ENCODE results near the gene ZNF609. TPM values are rescaled to one million over a fixed set of nuclear protein-coding genes. Genes with fewer than 3 reads are reported as not detected.

The ZNF609 gene
- total RNA-seq, 4 donors from 2014 or later: 38.7 to 50.6 (median 43.9) TPM

GRCh38 chr15:64560501-64560900 is 100.1 kb downstream of the ZNF609 start:
- H3K27me3 ChIP-seq: no peaks in the 10 kb centered on the region
- H3K27ac ChIP-seq: no peak overlapping the region
- no peak overlapping the region for H3K4me3 ChIP-seq
- H3K4me1 ChIP-seq: peaks cover 0 to 32% (median 0%) of the 10 kb centered on the region in 3 donors
- ATAC-seq: no peak
- 81 to 97% methylated on average over 1 to 3 of the region's 3 CpGs for WGBS, 2 donors (ENCODE audit: low coverage in 1 of 2)
- H3K9me3 ChIP-seq: no peaks in the 10 kb centered on the region
- H3K36me3 ChIP-seq: no peaks in the 10 kb centered on the region
- no peak for TF ChIP-seq EP300 (IDR thresholded peaks at IDR 0.05)
- no peak for TF ChIP-seq POLR2AphosphoS5 (IDR thresholded peaks at IDR 0.05)
- no peak for TF ChIP-seq POLR2A (IDR thresholded peaks at IDR 0.05)
- TF ChIP-seq CTCF (IDR thresholded peaks at IDR 0.05): no peak

GRCh38 chr15:64560998-64561397 is 100.6 kb downstream of the ZNF609 start:
- 52 to 81% methylated on average over 2 of the region's 2 CpGs for WGBS, 2 donors (ENCODE audit: low coverage in 1 of 2)
- H3K27me3 ChIP-seq: no peaks in the 10 kb centered on the region
- no peak overlapping the region for H3K27ac ChIP-seq
- no peak overlapping the region for H3K4me3 ChIP-seq
- ATAC-seq: no peak
- peaks cover 0 to 32% (median 0%) of the 10 kb centered on the region in 3 donors for H3K4me1 ChIP-seq
- TF ChIP-seq POLR2A (IDR thresholded peaks at IDR 0.05) (no peak), POLR2AphosphoS5 (IDR thresholded peaks at IDR 0.05) (no peak), CTCF (IDR thresholded peaks at IDR 0.05) (no peak), EP300 (IDR thresholded peaks at IDR 0.05) (no peak)
- no peaks in the 10 kb centered on the region for H3K36me3 ChIP-seq
- no peaks in the 10 kb centered on the region for H3K9me3 ChIP-seq

DNA sequence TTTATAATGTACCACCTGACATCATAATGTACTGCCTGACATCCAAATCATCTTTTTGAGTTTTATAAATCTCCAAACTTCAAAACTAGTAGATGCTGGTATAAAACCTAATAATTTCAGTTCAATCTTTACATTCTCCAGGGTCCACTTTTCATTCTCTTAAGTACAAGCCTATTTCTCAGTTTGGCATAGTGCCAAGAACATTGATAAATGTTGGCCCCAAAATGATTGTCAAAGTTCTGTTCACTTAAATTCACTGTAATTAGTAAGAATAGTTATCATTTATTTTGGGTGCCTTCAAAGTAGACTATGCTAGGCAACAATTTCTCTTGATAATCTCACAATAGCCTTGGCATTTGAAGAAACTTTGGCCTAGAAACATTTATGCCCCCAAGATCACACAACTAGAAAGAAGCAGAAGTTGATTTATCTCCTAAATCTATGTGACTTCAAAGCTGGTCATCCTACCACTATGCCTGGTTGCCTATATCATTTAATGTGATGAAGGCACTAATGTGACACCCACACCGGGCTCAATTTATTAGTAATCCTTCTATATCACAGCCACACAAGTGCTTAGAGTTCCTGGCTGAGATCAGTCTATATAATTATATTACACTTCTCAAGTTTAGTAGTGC is 101.7 kb downstream of the ZNF609 start:
- Histone ChIP-seq H3K27me3 (no peaks in the 10 kb centered on the region), H3K4me1 (peaks cover 0 to 41% (median 0%) of the 10 kb centered on the region in 3 donors), H3K9me3 (no peaks in the 10 kb centered on the region), H3K4me3 (no peak overlapping the region), H3K36me3 (no peaks in the 10 kb centered on the region), H3K27ac (no peak overlapping the region)
- ATAC-seq: no peak
- 71% methylated on average over 1 of the region's 1 CpG; no CpG with 5 or more reads in 1 of the 2 donors for WGBS, 2 donors (ENCODE audit: low coverage in 1 of 2)
- no peak for TF ChIP-seq POLR2A (IDR thresholded peaks at IDR 0.05)
- TF ChIP-seq CTCF (IDR thresholded peaks at IDR 0.05): no peak
- TF ChIP-seq EP300 (IDR thresholded peaks at IDR 0.05): no peak

- TF ChIP-seq EP300 (IDR thresholded peaks at IDR 0.05) (no peak), CTCF (IDR thresholded peaks at IDR 0.05) (no peak), POLR2AphosphoS5 (IDR thresholded peaks at IDR 0.05) (no peak), POLR2A (IDR thresholded peaks at IDR 0.05) (no peak)
- Histone ChIP-seq H3K27me3 (no peaks in the 10 kb centered on the region), H3K27ac (no peak overlapping the region), H3K4me3 (no peak overlapping the region), H3K36me3 (no peaks in the 10 kb centered on the region), H3K4me1 (peaks cover 2 to 51% (median 4%) of the 10 kb centered on the region in 3 donors), H3K9me3 (no peaks in the 10 kb centered on the region)
- 82 to 100% methylated on average over 2 of the region's 2 CpGs for whole genome bisulfite sequencing, 2 donors (ENCODE audit: low coverage in 1 of 2)
- no peak for ATAC-seq
These were observed 105.7 kb downstream of the ZNF609 start for GRCh38 chr15:64566102-64566501.

Measured in gastroesophageal sphincter (tissue), 4 donors.